IMR-90 (cell line): ENCODE data around the gene VPS37B. TPM values are rescaled to one million over a fixed set of nuclear protein-coding genes. Genes with fewer than 3 reads are reported as not detected.

Experiments
- ATAC-seq: fragments of 200-7000 bp; cut with Tn5 transposase; 2 replicates; pipeline ENCODE4 v1.9.1; 2020; ENCODE audit warnings: low read depth, mild to moderate bottlenecking, moderate library complexity
- BruUV-seq: library from RNA; stranded (reverse); fragments of 400-500 nt; replicated peaks from 2 replicates; lab custom pipeline; 2021; lab: Mats Ljungman, UMichigan
- CTCF ChIA-PET: fragments of 300-600 bp; formaldehyde crosslinking; extraction: SDS; loops from one replicate; lab custom pipeline; 2021; ENCODE audit warnings: antibody characterized with exemption; lab: Yijun Ruan, JAX
- POLR2A ChIA-PET: fragments of 300-600 bp; sonication (Branson Sonifier 250); formaldehyde crosslinking; loops from one replicate; lab custom pipeline; 2022; ENCODE audit warnings: antibody characterized with exemption; ENCODE audit not compliant: unreplicated experiment; lab: Charles Lee
- DNase-seq: peaks from one replicate; pipeline ENCODE4 v3.0.0; 2013
- H2AFZ ChIP-seq: replicated peaks from 2 replicates; pipeline ENCODE3; 2013; ENCODE audit warnings: low read length, mild to moderate bottlenecking; ENCODE audit not compliant: poor library complexity
- H2AK5ac ChIP-seq: 2 replicates; pipeline ENCODE4 v1.6.1; 2013; ENCODE audit warnings: low read depth, low read length, inconsistent platforms
- H2AK9ac ChIP-seq: replicated peaks from 2 replicates; pipeline ENCODE3; 2013; ENCODE audit warnings: mild to moderate bottlenecking, low read depth, low read length, moderate library complexity; ENCODE audit not compliant: poor library complexity
- H2BK120ac ChIP-seq: 2 replicates; pipeline ENCODE4 v1.6.1; 2013; ENCODE audit warnings: low read depth, low read length, inconsistent platforms
- H2BK15ac ChIP-seq: 3 replicates; pipeline ENCODE4 v1.6.1; 2013; ENCODE audit warnings: low read depth, low read length, inconsistent platforms
- H2BK20ac ChIP-seq: 2 replicates; pipeline ENCODE4 v1.6.1; 2013; ENCODE audit warnings: low read depth, mild to moderate bottlenecking, inconsistent platforms, low read length, moderate library complexity
- H2BK5ac ChIP-seq: 2 replicates; pipeline ENCODE4 v1.6.1; 2013; ENCODE audit warnings: mild to moderate bottlenecking, low read depth, low read length, inconsistent platforms; ENCODE audit not compliant: poor library complexity, severe bottlenecking
- H3K14ac ChIP-seq: replicated peaks from 2 replicates; pipeline ENCODE4 v1.6.1; 2013; ENCODE audit warnings: low read depth, low read length, inconsistent platforms
- H3K18ac ChIP-seq: 2 replicates; pipeline ENCODE4 v1.6.1; 2013; ENCODE audit warnings: low read depth, low read length, control low read depth
- H3K23ac ChIP-seq: 2 replicates; pipeline ENCODE4 v1.6.1; 2013; ENCODE audit warnings: low read depth, low read length, inconsistent platforms
- H3K27ac ChIP-seq: 2 replicates; pipeline ENCODE4 v1.5.1; 2013; ENCODE audit warnings: mild to moderate bottlenecking, control low read depth, low read length; ENCODE audit not compliant: insufficient read depth
- H3K27me3 ChIP-seq: 2 replicates; pipeline ENCODE4 v1.6.1; 2013; ENCODE audit warnings: low read length; ENCODE audit not compliant: control insufficient read depth, insufficient read depth
- H3K36me3 ChIP-seq: 2 replicates; pipeline ENCODE4 v1.6.1; 2013; ENCODE audit warnings: low read length, mixed read lengths; ENCODE audit not compliant: control insufficient read depth, insufficient read depth
- H3K4ac ChIP-seq: 2 replicates; pipeline ENCODE4 v1.6.1; 2013; ENCODE audit warnings: low read depth, low read length, inconsistent platforms
- H3K4me1 ChIP-seq: 2 replicates; pipeline ENCODE4 v1.6.1; 2013; ENCODE audit warnings: low read length, mixed read lengths; ENCODE audit not compliant: control insufficient read depth, insufficient read depth
- H3K4me2 ChIP-seq: 2 replicates; pipeline ENCODE4 v1.6.1; 2013; ENCODE audit warnings: low read depth, mild to moderate bottlenecking, control low read depth, low read length, moderate library complexity
- H3K4me3 ChIP-seq: 2 replicates; pipeline ENCODE4 v1.5.1; 2013; ENCODE audit warnings: low read depth, mild to moderate bottlenecking, control low read depth, low read length, moderate library complexity; ENCODE audit not compliant: insufficient read depth
- H3K56ac ChIP-seq: 2 replicates; pipeline ENCODE4 v1.6.1; 2013; ENCODE audit warnings: low read length, inconsistent platforms; ENCODE audit not compliant: insufficient read depth; ENCODE audit errors: extremely low read depth
- H3K79me1 ChIP-seq, 2 experiments: 2 replicates each; pipeline ENCODE4 v1.6.1; 2013; ENCODE audit warnings: low read length in 2 of 2, inconsistent platforms in 1 of 2, low read depth in 1 of 2
- H3K9ac ChIP-seq: 2 replicates; pipeline ENCODE4 v1.6.1; 2013; ENCODE audit warnings: low read depth, low read length, control low read depth
- H3K9me1 ChIP-seq: 2 replicates; pipeline ENCODE4 v1.6.1; 2013; ENCODE audit warnings: low read length, inconsistent platforms; ENCODE audit not compliant: insufficient read depth
- H3K9me3 ChIP-seq: 2 replicates; pipeline ENCODE4 v1.6.1; 2013; ENCODE audit warnings: low read length; ENCODE audit not compliant: control insufficient read depth, insufficient read depth
- H4K20me1 ChIP-seq: 2 replicates; pipeline ENCODE4 v1.6.1; 2013; ENCODE audit warnings: low read length, inconsistent platforms; ENCODE audit not compliant: insufficient read depth
- H4K5ac ChIP-seq: 2 replicates; pipeline ENCODE4 v1.6.1; 2013; ENCODE audit warnings: mild to moderate bottlenecking, low read depth, low read length, control low read depth
- H4K8ac ChIP-seq, 2 experiments: 2 replicates each; pipeline ENCODE4 v1.6.1; 2013; ENCODE audit warnings: low read depth in 2 of 2, low read length in 2 of 2, control low read depth in 1 of 2, inconsistent platforms in 1 of 2
- H4K91ac ChIP-seq: 2 replicates; pipeline ENCODE4 v1.6.1; 2013; ENCODE audit warnings: low read depth, low read length, inconsistent platforms; ENCODE audit not compliant: insufficient read depth
- BHLHE40 ChIP-seq: fragments of 150-350 bp; IDR thresholded peaks from 2 replicates; pipeline ENCODE4 v1.6.1; 2016; ENCODE audit warnings: mild to moderate bottlenecking, low read depth, low read length
- CEBPB ChIP-seq: IDR thresholded peaks from 2 replicates; pipeline ENCODE4 v1.6.1; 2012; ENCODE audit warnings: low read depth, low read length, improper control_type of control experiment
- CHD1 ChIP-seq: IDR thresholded peaks from 2 replicates; pipeline ENCODE4 v1.6.1; 2012; ENCODE audit warnings: low read depth, low read length, improper control_type of control experiment
- CTCF ChIP-seq: conservative IDR thresholded peaks from 2 replicates; pipeline ENCODE4 v1.5.1; 2012; ENCODE audit warnings: mild to moderate bottlenecking, low read depth, low read length, improper control_type of control experiment
- ELK1 ChIP-seq: fragments of 150-350 bp; IDR thresholded peaks from 2 replicates; pipeline ENCODE4 v1.6.1; 2016; ENCODE audit warnings: low read depth, mild to moderate bottlenecking, low read length, moderate library complexity, borderline replicate concordance
- FOS ChIP-seq: fragments of 150-350 bp; IDR thresholded peaks from 2 replicates; pipeline ENCODE4 v1.6.1; 2016; ENCODE audit warnings: low read depth, low read length
- MAFK ChIP-seq: IDR thresholded peaks from 2 replicates; pipeline ENCODE4 v1.6.1; 2012; ENCODE audit warnings: low read depth, low read length, improper control_type of control experiment
- MAZ ChIP-seq: IDR thresholded peaks from 2 replicates; pipeline ENCODE4 v1.6.1; 2012; ENCODE audit warnings: low read depth, mild to moderate bottlenecking, low read length, improper control_type of control experiment, moderate library complexity, borderline replicate concordance
- MXI1 ChIP-seq: IDR thresholded peaks from 2 replicates; pipeline ENCODE4 v1.6.1; 2012; ENCODE audit warnings: low read depth, mild to moderate bottlenecking, low read length, moderate library complexity, borderline replicate concordance
- NFE2L2 ChIP-seq: fragments of 150-350 bp; IDR thresholded peaks from 2 replicates; pipeline ENCODE4 v1.6.1; 2016; ENCODE audit warnings: low read depth, mild to moderate bottlenecking, low read length
- POLR2A ChIP-seq: IDR thresholded peaks from 2 replicates; pipeline ENCODE4 v1.6.1; 2012; ENCODE audit warnings: mild to moderate bottlenecking, low read depth, low read length
- RAD21 ChIP-seq: IDR thresholded peaks from 2 replicates; pipeline ENCODE4 v1.6.1; 2012; ENCODE audit warnings: low read length, improper control_type of control experiment
- RCOR1 ChIP-seq: IDR thresholded peaks from 2 replicates; pipeline ENCODE4 v1.6.1; 2012; ENCODE audit warnings: mild to moderate bottlenecking, low read length, improper control_type of control experiment; ENCODE audit not compliant: insufficient replicate concordance
- RFX5 ChIP-seq: IDR thresholded peaks from 2 replicates; pipeline ENCODE4 v1.8.0; 2012; ENCODE audit warnings: low read depth, mild to moderate bottlenecking, low read length, moderate library complexity
- SMC3 ChIP-seq: fragments of 150-350 bp; IDR thresholded peaks from 2 replicates; pipeline ENCODE4 v1.6.1; 2016; ENCODE audit warnings: low read depth, mild to moderate bottlenecking, antibody characterized with exemption, low read length, moderate library complexity
- WGBS, 2 experiments: methylation state at CpG; one replicate each; pipeline versions ENCODE4 v1.1.5 to v1.1.7; 2013; ENCODE audit warnings: missing lambda C conversion rate in 2 of 2; ENCODE audit not compliant: insufficient read length in 1 of 2; ENCODE audit errors: extremely low coverage in 2 of 2; 5-methylcytosine and 5-hydroxymethylcytosine counted together
- dilution Hi-C: fragments of 300-500 bp; cut with HindIII; formaldehyde crosslinking; loops from one replicate; pipeline ENCODE4 v1.14.3; 2018; ENCODE audit warnings: low sequenced_read_pairs; ENCODE audit not compliant: unreplicated experiment
- in situ Hi-C: fragments of 300-500 bp; cut with MboI; formaldehyde crosslinking; loops from 3 replicates; pipeline ENCODE4 v1.14.3; 2019; ENCODE audit warnings: low sequenced_read_pairs, inconsistent platforms, mixed read lengths
- intact Hi-C: fragments of 100-400 bp; cut with micrococcal nuclease; formaldehyde crosslinking; loops from 2 replicates; pipeline ENCODE4 v1.10.0; 2022
- polyA plus RNA-seq, 3 experiments: library from polyadenylated mRNA; depleted of rRNA; stranded (reverse); fragments of >200 nt; gene quantifications; 2 replicates each; pipeline ENCODE4 v1.2.3, GENCODE V29; 2012; ENCODE audit warnings: low replicate concordance in 1 of 3
- total RNA-seq: library from RNA; depleted of rRNA; stranded (reverse); fragments of >200 nt; gene quantifications from 2 replicates; pipeline ENCODE4 v1.2.3, GENCODE V29; 2012

VPS37B gene
- total and polyA plus RNA-seq, 2 of the 4 experiments (the other 2 are of a cell fraction) = 8.6 to 25.7 TPM

- Histone ChIP-seq H4K20me1 (peaks cover 81% of the 10 kb centered on the region), H2AK9ac (peak overlapping the region; percentile 15), H3K9ac (no peak overlapping the region), H3K9me3 (no peaks in the 10 kb centered on the region), H4K8ac (no peak overlapping the region), H3K4me3 (no peak overlapping the region), H2BK20ac (no peak overlapping the region), H4K91ac (no peak overlapping the region; the same call in 1 of the 2 replicates), H3K9me1 (peaks cover 44% of the 10 kb centered on the region), H2BK120ac (no peak overlapping the region), H3K56ac (no peak overlapping the region; the same call in 1 of the 2 replicates), H3K23ac (peak overlapping the region; percentile 77; the same call in 1 of the 2 replicates), H2BK5ac (no peak overlapping the region), H3K4me2 (no peak overlapping the region), H3K36me3 (no peaks in the 10 kb centered on the region; the same call in 1 of the 2 replicates), H2BK15ac (no peak overlapping the region), H2AFZ (no peak overlapping the region), H3K79me1 (peaks cover 16 to 83% of the 10 kb centered on the region in 2 experiments; a peak in 3 of 4 replicates), H3K18ac (no peak overlapping the region), H3K4ac (peak overlapping the region; percentile 15; the same call in 1 of the 2 replicates), H4K5ac (no peak overlapping the region), H3K27me3 (no peaks in the 10 kb centered on the region), H3K27ac (no peak overlapping the region), H3K4me1 (peaks cover 39% of the 10 kb centered on the region), H3K14ac (no peak overlapping the region), H2AK5ac (peak overlapping the region; percentile 56; the same call in 1 of the 2 replicates)
- DNase-seq = no peak
- no TSS peak for BruUV-seq
- ATAC-seq = no peak
- 17% methylated on average over 1 of the region's 13 CpGs; no CpG with 5 or more reads in 1 of the 2 experiments for WGBS, 2 experiments
- in situ Hi-C loops (no loop called here), dilution Hi-C loops (no loop called here), intact Hi-C loops (loop anchor here (10.0 kb wide), 1 partner anchor 345 kb away; the partner anchor contains the start of genes MPHOSPH9 and MTRFR)
- ChIA-PET POLR2A (no interaction called here), CTCF (interaction anchor here (1.1 kb wide), 1 partner anchor 55 kb away, joined by 3 read pairs; no protein-coding TSS in a partner anchor)
- TF ChIP-seq SMC3 (no peak), FOS (no peak), RCOR1 (no peak), NFE2L2 (no peak), RFX5 (no peak), POLR2A (no peak), BHLHE40 (no peak), ELK1 (no peak), MAZ (no peak), CTCF (no peak), MAFK (no peak), CHD1 (no peak), MXI1 (no peak), CEBPB (no peak), RAD21 (no peak)
These were observed 6.0 kb downstream of the VPS37B start for GRCh38 chr12:122889761-122890520.
